Thyroid gland (tissue), 4 donors: ENCODE data around the gene SRGAP2B.
"Not testable (repeated sequence)": the region's sequence is repeated elsewhere in the genome, so short reads cannot be mapped to it uniquely, and the experiment has no call there.

Experiments used
- POLR2A ChIP-seq, 2 donors: fragments of 450-650 bp; IDR thresholded peaks; one replicate each; pipeline ENCODE4 v1.6.1; 2017; ENCODE audit warnings: antibody characterized with exemption in 2 of 2, mild to moderate bottlenecking in 2 of 2, moderate library complexity in 1 of 2
- TF ChIP-seq, protein P1 (sequence below), 6 experiments: fragments of 200-600 bp in 3 of 6; fragments of 450-650 bp in 3 of 6; sonication (generic) in 3 of 6; IDR thresholded peaks; one replicate each; pipeline ENCODE4 v1.5.1; 2016 to 2019; ENCODE audit warnings: antibody characterized with exemption in 6 of 6, mild to moderate bottlenecking in 2 of 6, inconsistent platforms in 1 of 6, moderate library complexity in 1 of 6

DNA sequence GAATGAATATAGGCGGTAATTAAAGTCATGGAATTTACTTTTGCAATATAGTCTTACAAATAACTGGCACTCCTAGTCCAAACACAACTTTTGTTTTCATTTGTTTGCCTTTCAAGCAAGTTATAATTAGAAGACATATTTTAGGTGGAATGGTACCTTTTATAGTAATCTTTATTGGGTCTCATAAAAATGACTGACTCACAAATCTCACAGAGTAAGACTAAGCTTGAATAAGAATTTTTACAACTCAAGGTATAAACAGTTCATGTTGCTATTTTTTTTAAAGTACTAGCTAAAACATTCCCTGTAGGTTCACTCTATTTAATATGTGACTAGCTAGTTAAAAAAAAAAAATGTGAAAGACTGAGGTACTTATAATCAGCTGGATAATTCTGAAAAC lies 6.6 kb upstream of the SRGAP2B start:
- TF ChIP-seq, protein P1, sequence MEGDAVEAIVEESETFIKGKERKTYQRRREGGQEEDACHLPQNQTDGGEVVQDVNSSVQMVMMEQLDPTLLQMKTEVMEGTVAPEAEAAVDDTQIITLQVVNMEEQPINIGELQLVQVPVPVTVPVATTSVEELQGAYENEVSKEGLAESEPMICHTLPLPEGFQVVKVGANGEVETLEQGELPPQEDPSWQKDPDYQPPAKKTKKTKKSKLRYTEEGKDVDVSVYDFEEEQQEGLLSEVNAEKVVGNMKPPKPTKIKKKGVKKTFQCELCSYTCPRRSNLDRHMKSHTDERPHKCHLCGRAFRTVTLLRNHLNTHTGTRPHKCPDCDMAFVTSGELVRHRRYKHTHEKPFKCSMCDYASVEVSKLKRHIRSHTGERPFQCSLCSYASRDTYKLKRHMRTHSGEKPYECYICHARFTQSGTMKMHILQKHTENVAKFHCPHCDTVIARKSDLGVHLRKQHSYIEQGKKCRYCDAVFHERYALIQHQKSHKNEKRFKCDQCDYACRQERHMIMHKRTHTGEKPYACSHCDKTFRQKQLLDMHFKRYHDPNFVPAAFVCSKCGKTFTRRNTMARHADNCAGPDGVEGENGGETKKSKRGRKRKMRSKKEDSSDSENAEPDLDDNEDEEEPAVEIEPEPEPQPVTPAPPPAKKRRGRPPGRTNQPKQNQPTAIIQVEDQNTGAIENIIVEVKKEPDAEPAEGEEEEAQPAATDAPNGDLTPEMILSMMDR (IDR thresholded peaks at IDR 0.05): not testable (repeated sequence)
- TF ChIP-seq POLR2A (IDR thresholded peaks at IDR 0.05): not testable (repeated sequence)
